GM18517 (cell line): ENCODE measurements around the gene TFDP3.

Source experiments
- ATAC-seq: cut with Tn5 transposase; IDR thresholded peaks from one replicate; pipeline ENCODE4 v1.9.1; 2021; ENCODE audit warnings: mild to moderate bottlenecking, moderate library complexity; ENCODE audit not compliant: unreplicated experiment

TFDP3 gene

GRCh38 chrX:133188631-133189030 is 29.5 kb downstream of the TFDP3 start:
- ATAC-seq: no peak

- no peak for ATAC-seq
Observed at GRCh38 chrX:133185938-133186337, 32.2 kb downstream of the TFDP3 start.

- ATAC-seq: no peak
Observed at GRCh38 chrX:133185119-133185518, 33.0 kb downstream of the TFDP3 start.

GRCh38 chrX:133183806-133184205 is 34.3 kb downstream of the TFDP3 start:
- no peak for ATAC-seq

GRCh38 chrX:133179500-133179899 is 38.7 kb downstream of the TFDP3 start:
- no peak for ATAC-seq

- ATAC-seq: no peak
Observed at GRCh38 chrX:133177202-133177601, 41.0 kb downstream of the TFDP3 start.

- no peak for ATAC-seq
Observed at GRCh38 chrX:133175605-133176004, 42.5 kb downstream of the TFDP3 start.

- no peak for ATAC-seq
Observed at GRCh38 chrX:133175162-133175561, 43.0 kb downstream of the TFDP3 start.

- peak; percentile 48 for ATAC-seq
Observed at GRCh38 chrX:133171962-133172708, 46.0 kb downstream of the TFDP3 start.
